Amygdala (tissue), 56 donors: ENCODE data around the gene TMEM106A.
"Not testable (repeated sequence)": the region's sequence is repeated elsewhere in the genome, so short reads cannot be mapped to it uniquely, and the experiment has no call there.

Experiments
- DNase-seq, 56 donors: peaks; one replicate each; lab custom pipeline; 2025; lab: John Stamatoyannopoulos, UW

The TMEM106A gene

GRCh38 chr17:43213545-43213944, 1.9 kb downstream of the TMEM106A start:
- no peak for DNase-seq

DNA sequence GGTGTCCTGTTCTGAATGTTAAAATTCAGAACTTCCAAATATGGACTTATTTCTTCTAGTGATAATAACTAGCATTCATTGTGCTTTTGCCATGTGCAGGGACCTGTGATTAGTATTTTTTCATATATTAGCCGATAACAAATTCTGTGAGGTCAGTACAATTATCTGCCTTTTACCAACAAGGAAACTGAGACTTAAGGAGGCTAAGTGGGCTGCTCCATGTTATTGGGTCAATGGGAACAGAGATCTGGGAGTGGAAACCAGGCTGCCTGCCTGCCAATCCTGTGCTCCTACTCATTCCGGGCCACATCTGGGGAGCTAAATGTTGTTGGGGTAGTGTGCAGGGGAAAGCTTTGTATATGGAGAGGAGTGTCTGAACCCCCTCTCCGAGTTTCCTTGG, 3.7 kb downstream of the TMEM106A start:
- DNase-seq, result no peak

GRCh38 chr17:43216369-43216761, 4.7 kb downstream of the TMEM106A start:
- DNase-seq, result no peak

DNA sequence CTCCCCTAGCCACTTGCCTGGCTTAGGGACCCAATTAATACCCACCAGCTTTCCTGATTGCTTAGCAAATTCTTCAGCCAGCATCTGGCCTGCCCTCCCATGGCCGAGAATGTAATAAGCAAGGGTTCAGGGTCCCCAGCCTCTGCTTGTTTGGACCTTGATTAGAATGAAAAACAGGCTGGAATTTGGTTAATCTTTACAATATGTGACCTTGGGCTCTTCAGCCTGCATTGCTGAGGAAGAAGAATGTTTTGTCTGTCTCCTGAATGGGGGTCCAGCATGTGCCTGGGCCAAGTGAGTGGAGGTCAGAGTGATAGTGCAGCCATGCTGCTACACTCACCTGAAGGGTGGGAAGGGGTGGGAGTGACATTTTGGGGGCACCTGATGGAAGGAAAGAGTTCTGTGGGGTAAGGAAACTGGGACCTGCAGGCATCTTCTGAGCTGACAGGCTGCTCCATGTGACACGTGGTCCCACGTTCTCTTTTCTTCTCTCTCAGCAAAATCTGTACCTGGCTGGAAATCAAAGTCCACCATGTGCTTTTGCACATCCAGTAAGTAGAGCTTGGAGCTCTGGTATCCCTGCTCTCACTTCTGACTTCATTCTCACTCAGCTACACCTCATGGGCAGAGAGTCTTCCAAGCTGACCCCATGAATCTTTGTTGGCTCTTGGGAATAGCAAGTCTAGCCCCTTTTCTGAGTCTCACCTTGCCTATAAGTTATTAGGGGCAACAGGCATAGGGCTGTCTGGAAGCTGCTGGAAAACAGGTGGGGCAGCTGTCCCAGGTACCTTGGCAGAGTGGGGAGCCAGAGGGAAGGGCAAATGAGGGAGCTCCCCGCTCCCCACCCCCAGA, 5.3 kb downstream of the TMEM106A start:
- DNase-seq, result no peak

DNA sequence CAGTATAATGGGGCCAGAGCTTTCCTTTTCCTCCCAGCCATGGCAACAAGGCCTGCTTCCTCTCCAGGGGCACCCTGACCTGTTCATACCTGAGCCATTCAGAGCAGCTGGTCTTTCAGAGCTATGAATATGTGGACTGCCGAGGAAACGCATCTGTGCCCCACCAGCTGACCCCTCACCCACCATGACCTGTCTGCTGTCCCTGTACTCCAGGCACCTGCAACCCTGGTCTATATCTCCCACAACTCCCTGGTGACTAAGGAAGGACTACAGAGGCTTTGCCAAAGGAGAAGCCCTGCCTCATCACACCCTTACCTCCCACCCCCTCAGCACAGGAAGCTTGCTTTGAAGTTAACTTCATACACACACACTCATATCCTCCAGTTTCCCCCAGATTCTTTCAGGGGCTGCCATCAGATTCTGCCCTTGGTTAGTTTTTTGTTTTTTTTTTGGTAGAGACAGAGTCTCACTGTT, 6.0 kb downstream of the TMEM106A start:
- no peak for DNase-seq

- no peak for DNase-seq
Measured at GRCh38 chr17:43219001-43219400, 7.3 kb downstream of the TMEM106A start.

- no peak for DNase-seq
Measured at GRCh38 chr17:43219746-43220380, 8.2 kb downstream of the TMEM106A start.

GRCh38 chr17:43220511-43221125, 8.9 kb downstream of the TMEM106A start:
- no peak for DNase-seq

DNA sequence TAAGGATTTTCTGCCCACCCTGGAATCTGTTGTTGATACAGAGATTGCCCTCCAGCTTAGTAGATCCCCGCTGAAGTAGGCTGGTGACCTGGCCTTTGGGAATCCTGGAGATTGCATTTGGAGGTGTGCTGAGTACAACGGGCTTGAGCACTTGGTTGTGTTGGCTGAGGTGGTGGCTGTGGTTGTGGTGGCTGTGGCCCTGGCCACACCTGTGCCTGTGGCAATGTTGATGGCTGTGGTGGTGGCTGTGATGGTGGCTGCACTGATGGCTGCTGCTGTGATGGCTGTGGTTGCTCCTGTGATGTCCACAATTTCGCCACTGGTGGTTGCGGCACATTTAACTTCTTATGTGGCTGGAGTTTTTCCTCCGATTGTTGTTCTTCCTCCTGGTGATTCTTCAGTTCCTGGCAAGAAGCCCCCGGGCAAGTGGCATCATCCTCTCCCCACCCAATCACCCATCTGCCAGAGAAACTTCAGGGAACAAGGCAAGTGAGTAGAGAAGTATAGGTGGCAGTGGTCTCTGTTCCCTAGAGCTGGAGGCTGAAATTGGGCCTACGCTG, 12.6 kb downstream of the TMEM106A start:
- no peak for DNase-seq

DNA sequence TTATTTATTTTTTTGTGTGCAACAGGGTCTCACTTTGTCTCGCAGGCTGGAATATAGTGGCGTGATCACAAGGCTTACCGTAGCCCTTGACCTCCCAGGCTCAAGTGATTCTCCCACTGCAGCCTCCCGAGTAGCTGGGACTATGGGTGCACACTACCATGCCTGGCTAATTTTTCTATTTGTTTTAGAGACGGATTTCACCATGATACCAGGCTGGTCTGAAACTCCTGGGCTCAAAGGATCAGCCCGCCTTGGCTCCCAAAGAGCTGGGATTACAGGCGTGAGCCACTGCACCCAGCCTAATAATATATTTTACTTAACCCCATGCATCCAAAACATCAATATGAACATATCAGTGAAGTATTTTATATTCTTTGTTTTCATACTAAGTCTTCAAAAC, 14.7 kb downstream of the TMEM106A start:
- DNase-seq, result no peak

DNA sequence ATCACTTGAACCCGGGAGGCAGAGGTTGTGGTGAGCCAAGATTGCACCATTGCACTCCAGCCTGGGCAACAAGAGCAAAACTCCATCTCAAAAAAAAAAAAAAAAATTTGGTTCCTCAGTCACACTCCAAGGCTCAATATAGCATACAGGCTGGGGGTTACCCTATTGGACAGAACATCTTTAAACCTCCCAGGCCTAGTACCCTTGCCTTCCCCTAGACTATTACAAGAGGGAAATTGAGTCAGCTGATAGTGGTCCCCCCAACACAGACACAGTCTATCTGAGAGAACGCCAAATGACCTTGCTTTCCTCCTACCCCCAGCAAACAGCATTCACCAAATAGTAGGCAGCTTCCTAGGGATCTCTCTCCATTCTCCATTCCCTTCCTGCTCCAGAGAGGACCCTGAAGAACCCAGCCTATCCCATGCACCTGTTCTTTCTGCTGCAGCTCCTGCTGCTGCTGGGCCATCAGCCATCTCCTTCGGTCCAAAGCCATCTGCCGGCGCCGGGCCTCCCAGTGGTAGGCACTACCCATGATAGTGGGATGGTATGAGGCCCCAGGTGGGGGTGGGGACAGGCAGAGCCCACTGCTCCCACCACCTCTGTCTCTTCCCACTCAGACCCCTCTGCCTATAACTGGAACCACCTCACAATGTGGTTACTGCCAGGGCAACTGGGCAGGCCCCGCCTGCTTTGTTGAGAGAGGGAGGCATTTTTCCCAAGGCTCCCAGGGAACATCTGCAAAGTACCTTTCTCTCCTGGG, 16.5 kb downstream of the TMEM106A start, which contains the start of gene CCDC200:
CCDC200 (minus strand) TSS at position 604 of the 763 bp plus-strand sequence; CDS start at position 535, 69 bp downstream.
- not testable (repeated sequence) for DNase-seq

- not testable (repeated sequence) for DNase-seq
Measured at GRCh38 chr17:43231205-43232020, 19.7 kb downstream of the TMEM106A start.

DNA sequence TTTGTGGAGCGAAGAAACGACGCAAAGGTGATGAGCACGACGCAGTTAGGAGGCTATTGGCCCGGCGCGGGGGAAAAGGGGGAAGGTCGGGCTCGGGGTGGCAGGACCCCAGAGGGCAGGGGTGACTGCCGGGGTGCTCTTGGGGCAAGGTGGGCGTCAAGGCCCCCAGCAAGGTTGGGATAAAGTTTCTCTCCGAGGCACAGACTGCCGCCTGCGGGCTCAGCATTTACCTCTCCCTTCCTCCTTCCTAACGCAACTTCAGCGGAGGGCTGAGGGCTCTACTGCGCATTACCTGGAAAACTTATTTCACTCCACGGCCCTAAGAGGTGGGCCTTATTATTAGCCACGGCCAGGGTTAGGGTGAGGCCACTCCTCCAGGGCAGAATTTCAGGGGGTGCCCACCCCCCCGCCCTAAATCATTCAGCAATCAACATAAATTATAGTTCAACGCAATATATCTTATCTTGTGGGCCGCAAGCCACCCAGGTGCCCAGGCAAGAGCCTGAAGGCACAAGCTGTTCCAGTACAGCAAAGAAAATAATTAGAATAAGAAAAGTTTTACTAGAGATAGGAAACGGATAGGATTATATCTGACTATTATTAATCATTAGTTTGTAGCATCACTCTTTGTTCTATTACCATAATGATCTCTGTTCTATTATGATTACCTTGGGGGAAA, 20.5 kb downstream of the TMEM106A start:
- not testable (repeated sequence) for DNase-seq

DNA sequence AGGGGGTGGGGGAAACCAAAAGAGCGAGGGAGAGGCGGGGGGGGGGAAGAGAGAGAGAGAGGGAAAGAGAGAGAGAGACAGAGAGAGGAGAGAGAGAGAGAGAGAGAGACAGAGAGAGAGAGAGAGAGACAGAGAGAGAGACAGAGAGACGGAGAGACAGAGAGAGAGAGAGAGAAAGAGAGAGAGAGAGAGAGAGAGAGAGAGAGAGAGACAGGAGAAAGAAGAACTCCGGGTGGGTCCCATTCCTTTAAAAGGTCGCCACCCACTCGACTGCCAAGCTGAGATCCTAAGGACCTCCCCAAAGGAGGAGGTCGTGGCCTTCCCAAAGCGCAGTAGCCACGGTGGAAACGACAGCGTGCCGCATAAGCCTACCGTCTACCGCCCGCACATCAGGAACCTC, 21.6 kb downstream of the TMEM106A start:
- DNase-seq, result not testable (repeated sequence)

GRCh38 chr17:43233877-43234276, 22.2 kb downstream of the TMEM106A start, which contains the start of gene RNU2-1:
RNU2-1 (minus strand) TSS chr17:43233977.
- DNase-seq, result not testable (repeated sequence)

- DNase-seq, result not testable (repeated sequence)
Measured at GRCh38 chr17:43239597-43239996, 27.9 kb downstream of the TMEM106A start.

DNA sequence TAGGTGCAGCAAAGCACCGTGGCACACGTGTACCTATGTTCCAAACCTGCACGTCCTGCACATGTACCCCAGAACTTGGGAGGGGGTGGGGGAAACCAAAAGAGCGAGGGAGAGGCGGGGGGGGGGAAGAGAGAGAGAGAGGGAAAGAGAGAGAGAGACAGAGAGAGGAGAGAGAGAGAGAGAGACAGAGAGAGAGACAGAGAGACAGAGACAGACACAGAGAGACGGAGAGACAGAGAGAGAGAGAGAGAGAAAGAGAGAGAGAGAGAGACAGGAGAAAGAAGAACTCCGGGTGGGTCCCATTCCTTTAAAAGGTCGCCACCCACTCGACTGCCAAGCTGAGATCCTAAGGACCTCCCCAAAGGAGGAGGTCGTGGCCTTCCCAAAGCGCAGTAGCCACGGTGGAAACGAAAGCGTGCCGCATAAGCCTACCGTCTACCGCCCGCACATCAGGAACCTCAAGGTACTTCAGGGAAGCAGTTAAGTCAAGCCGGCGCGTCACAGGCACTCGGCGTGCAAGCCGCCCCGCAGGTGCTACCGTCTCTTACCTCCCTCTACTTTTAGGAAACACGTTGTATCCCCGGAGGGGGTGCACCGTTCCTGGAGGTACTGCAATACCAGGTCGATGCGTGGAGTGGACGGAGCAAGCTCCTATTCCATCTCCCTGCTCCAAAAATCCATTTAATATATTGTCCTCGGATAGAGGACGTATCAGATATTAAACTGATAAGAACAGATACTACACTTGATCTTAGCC, 29.1 kb downstream of the TMEM106A start:
- DNase-seq, result not testable (repeated sequence)

DNA sequence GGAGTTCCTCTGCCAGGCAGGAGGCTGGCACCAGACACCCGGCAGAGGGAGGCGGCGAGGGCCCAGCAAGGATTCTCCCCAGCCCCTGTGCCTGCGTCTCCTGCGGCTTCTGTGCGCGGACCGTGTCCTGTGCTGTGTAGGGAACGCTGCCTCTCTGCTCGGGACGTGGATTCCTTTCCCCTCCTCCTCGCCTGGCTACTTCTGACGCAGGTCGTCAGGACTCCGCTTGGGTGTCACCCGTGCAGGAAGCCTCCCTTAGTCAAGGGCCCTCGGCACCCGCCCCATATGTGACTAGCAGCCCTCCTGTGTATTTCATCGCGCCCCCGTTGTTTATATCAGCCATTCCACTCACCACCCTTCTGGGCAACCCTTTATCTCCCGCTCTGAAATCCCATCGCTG, 34.8 kb downstream of the TMEM106A start:
- not testable (repeated sequence) for DNase-seq
